H9 (cell line): ENCODE results near the gene TM9SF3. TPM values are rescaled to one million over a fixed set of nuclear protein-coding genes. Genes with fewer than 3 reads are reported as not detected.

Experiments
- DNase-seq: peaks from one replicate; pipeline ENCODE4 v3.0.0-alpha.2; 2017
- H2AFZ ChIP-seq: one replicate; pipeline ENCODE4 v1.6.1; 2013; ENCODE audit warnings: mild to moderate bottlenecking, low read length, control low read depth, moderate library complexity
- H2AK5ac ChIP-seq: 2 replicates; pipeline ENCODE4 v1.6.1; 2013; ENCODE audit warnings: low read length, control low read depth, mixed read lengths; ENCODE audit not compliant: insufficient read length
- H2BK120ac ChIP-seq: one replicate; pipeline ENCODE4 v1.6.1; 2013; ENCODE audit warnings: low read depth, mild to moderate bottlenecking, low read length, control low read depth, inconsistent platforms; ENCODE audit not compliant: poor library complexity, severe bottlenecking
- H2BK12ac ChIP-seq: 2 replicates; pipeline ENCODE4 v1.6.1; 2013; ENCODE audit warnings: low read length, control low read depth, mixed read lengths, low read depth; ENCODE audit not compliant: insufficient read length
- H2BK15ac ChIP-seq: 2 replicates; pipeline ENCODE4 v1.6.1; 2013; ENCODE audit warnings: low read depth, low read length, control low read depth
- H2BK20ac ChIP-seq: one replicate; pipeline ENCODE4 v1.6.1; 2013; ENCODE audit warnings: low read depth, mild to moderate bottlenecking, low read length, control low read depth, inconsistent platforms; ENCODE audit not compliant: poor library complexity, severe bottlenecking
- H2BK5ac ChIP-seq: 2 replicates; pipeline ENCODE4 v1.6.1; 2013; ENCODE audit warnings: low read length, control low read depth, mixed read lengths; ENCODE audit not compliant: insufficient read length
- H3K14ac ChIP-seq: 2 replicates; pipeline ENCODE4 v1.6.1; 2013; ENCODE audit warnings: low read length, control low read depth; ENCODE audit not compliant: insufficient read depth
- H3K18ac ChIP-seq: 2 replicates; pipeline ENCODE4 v1.6.1; 2013; ENCODE audit warnings: low read depth, mild to moderate bottlenecking, mixed read lengths, low read length, control low read depth; ENCODE audit not compliant: insufficient read length
- H3K23ac ChIP-seq: 2 replicates; pipeline ENCODE4 v1.6.1; 2013; ENCODE audit warnings: low read length, control low read depth, mixed read lengths, low read depth; ENCODE audit not compliant: insufficient read length
- H3K23me2 ChIP-seq: 2 replicates; pipeline ENCODE4 v1.6.1; 2013; ENCODE audit warnings: low read depth, mild to moderate bottlenecking, mixed read lengths, low read length, control low read depth; ENCODE audit not compliant: insufficient read length, poor library complexity, severe bottlenecking
- H3K27ac ChIP-seq: 2 replicates; pipeline ENCODE4 v1.5.1; 2013; ENCODE audit warnings: low read length, control low read depth, mixed read lengths, low read depth; ENCODE audit not compliant: insufficient read length
- H3K27me3 ChIP-seq: 2 replicates; pipeline ENCODE4 v1.6.1; 2013; ENCODE audit warnings: low read length, control low read depth, inconsistent platforms; ENCODE audit not compliant: insufficient read depth
- H3K4ac ChIP-seq: 2 replicates; pipeline ENCODE4 v1.6.1; 2013; ENCODE audit warnings: low read depth, mild to moderate bottlenecking, control low read depth, inconsistent platforms, low read length, moderate library complexity
- H3K4me1 ChIP-seq: 2 replicates; pipeline ENCODE4 v1.6.1; 2013; ENCODE audit warnings: low read length, control low read depth, inconsistent platforms; ENCODE audit not compliant: insufficient read depth
- H3K4me2 ChIP-seq: 2 replicates; pipeline ENCODE4 v1.6.1; 2013; ENCODE audit warnings: low read length, control low read depth, mixed read lengths; ENCODE audit not compliant: insufficient read length, insufficient read depth
- H3K56ac ChIP-seq: 2 replicates; pipeline ENCODE4 v1.6.1; 2013; ENCODE audit warnings: low read depth, mild to moderate bottlenecking, mixed read lengths, low read length, control low read depth; ENCODE audit not compliant: insufficient read length
- H3K79me1 ChIP-seq: 2 replicates; pipeline ENCODE4 v1.6.1; 2013; ENCODE audit warnings: low read depth, mild to moderate bottlenecking, moderate library complexity, low read length, control low read depth, inconsistent platforms; ENCODE audit not compliant: insufficient read depth, poor library complexity, severe bottlenecking
- H3K79me2 ChIP-seq: 2 replicates; pipeline ENCODE4 v1.6.1; 2013; ENCODE audit warnings: low read length, control low read depth, inconsistent platforms; ENCODE audit not compliant: insufficient read depth
- H3K9ac ChIP-seq: 2 replicates; pipeline ENCODE4 v1.6.1; 2013; ENCODE audit warnings: low read length, control low read depth, mixed read lengths; ENCODE audit not compliant: insufficient read length; ENCODE audit errors: extremely low read depth
- H3K9me3 ChIP-seq: one replicate; pipeline ENCODE4 v1.6.1; 2013; ENCODE audit warnings: low read depth, low read length, inconsistent platforms; ENCODE audit not compliant: control insufficient read depth
- H3T11ph ChIP-seq: one replicate; pipeline ENCODE4 v1.6.1; 2013; ENCODE audit warnings: mild to moderate bottlenecking, low read length, control low read depth, inconsistent platforms
- H4K20me1 ChIP-seq: one replicate; pipeline ENCODE4 v1.6.1; 2013; ENCODE audit not compliant: control insufficient read depth, insufficient read length, insufficient read depth
- H4K5ac ChIP-seq: 2 replicates; pipeline ENCODE4 v1.6.1; 2013; ENCODE audit warnings: low read depth, mild to moderate bottlenecking, mixed read lengths, low read length, control low read depth; ENCODE audit not compliant: insufficient read length
- H4K8ac ChIP-seq: replicated peaks from 2 replicates; pipeline ENCODE4 v1.6.1; 2013; ENCODE audit warnings: low read length, control low read depth, mixed read lengths, low read depth; ENCODE audit not compliant: insufficient read length
- H4K91ac ChIP-seq: 2 replicates; pipeline ENCODE4 v1.6.1; 2013; ENCODE audit warnings: low read depth, mild to moderate bottlenecking, moderate library complexity, mixed read lengths, low read length, control low read depth; ENCODE audit not compliant: insufficient read length
- H3K27ac Mint-ChIP-seq, 3 experiments: 2 replicates in 2 of 3; 3 replicates in 1 of 3; pipeline ENCODE4 v1.8.0; 2020 to 2021; ENCODE audit warnings: mixed read lengths in 3 of 3, mild to moderate bottlenecking in 1 of 3, moderate library complexity in 1 of 3
- H3K27me3 Mint-ChIP-seq: 2 replicates; pipeline ENCODE4 v1.8.0; 2021; ENCODE audit warnings: low read depth, mild to moderate bottlenecking, moderate library complexity, mixed read lengths
- H3K36me3 Mint-ChIP-seq, 3 experiments: 2 replicates in 2 of 3; 3 replicates in 1 of 3; pipeline ENCODE4 v1.8.0; 2020 to 2021; ENCODE audit warnings: low read depth in 3 of 3, mixed read lengths in 3 of 3; ENCODE audit not compliant: insufficient read depth in 1 of 3
- H3K4me1 Mint-ChIP-seq, 2 experiments: 2 replicates each; pipeline ENCODE4 v1.8.0; 2020; ENCODE audit warnings: mixed read lengths in 2 of 2
- H3K4me3 Mint-ChIP-seq, 2 experiments: 2 replicates in 1 of 2; 3 replicates in 1 of 2; pipeline ENCODE4 v1.8.0; 2020 to 2021; ENCODE audit warnings: mild to moderate bottlenecking in 2 of 2, mixed read lengths in 2 of 2, moderate library complexity in 1 of 2
- H3K9me3 Mint-ChIP-seq, 2 experiments: 2 replicates in 1 of 2; 3 replicates in 1 of 2; pipeline ENCODE4 v1.8.0; 2020; ENCODE audit warnings: mild to moderate bottlenecking in 2 of 2, mixed read lengths in 2 of 2, moderate library complexity in 1 of 2
- WGBS: extraction: QIAGEN DNeasy Blood & Tissue Kit; methylation state at CpG from one replicate; pipeline ENCODE4 v1.1.7; 2013; ENCODE audit warnings: missing lambda C conversion rate, low lambda C conversion rate, mixed read lengths; ENCODE audit not compliant: insufficient read length; ENCODE audit errors: extremely low coverage; 5-methylcytosine and 5-hydroxymethylcytosine counted together
- total RNA-seq: library from RNA; stranded (reverse); gene quantifications from 2 replicates; pipeline ENCODE4 v1.2.1, GENCODE V29; 2021
- TF ChIP-seq, protein P1 (sequence below): fragments of 200-600 bp; sonication (generic); conservative IDR thresholded peaks from 3 replicates; pipeline ENCODE4 v1.8.0; 2021; ENCODE audit warnings: antibody characterized with exemption, mild to moderate bottlenecking

TM9SF3 gene
- total RNA-seq, 1 experiment from 2014 or later, result 120 TPM

DNA sequence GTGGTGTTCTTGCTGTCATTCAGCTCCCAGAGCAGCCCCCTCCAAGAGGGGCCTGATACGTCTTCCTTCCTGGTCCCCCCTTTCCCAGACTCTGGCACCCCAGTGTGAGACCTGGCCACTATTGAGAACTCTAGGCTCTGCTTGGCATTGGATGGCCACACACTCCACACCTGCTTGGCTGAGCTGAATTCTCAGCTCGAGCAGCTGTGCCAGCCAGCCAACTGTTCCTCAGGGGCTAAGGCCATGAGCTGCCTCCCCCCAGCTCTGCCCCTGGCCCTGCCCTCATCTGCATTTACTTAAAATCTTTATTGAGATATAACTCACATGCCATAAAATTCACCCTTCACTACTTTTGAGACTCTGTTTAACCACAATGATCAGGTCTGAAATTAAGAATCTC, 79.8 kb downstream of the TM9SF3 start:
- Histone ChIP-seq H3K4me1 (peaks cover 9% of the 10 kb centered on the region; the same call in 1 of the 2 replicates), H3K23ac (no peak overlapping the region), H2BK12ac (no peak overlapping the region), H3K56ac (no peak overlapping the region), H4K91ac (no peak overlapping the region), H4K5ac (no peak overlapping the region), H3K9ac (no peak overlapping the region), H3K4me2 (no peak overlapping the region), H3T11ph (no peak overlapping the region), H3K27ac (no peak overlapping the region), H3K4ac (no peak overlapping the region), H3K14ac (no peak overlapping the region), H3K79me1 (no peaks in the 10 kb centered on the region), H2BK5ac (no peak overlapping the region), H3K9me3 (no peaks in the 10 kb centered on the region), H2BK120ac (no peak overlapping the region), H3K27me3 (peaks cover 7% of the 10 kb centered on the region; the same call in 1 of the 2 replicates), H4K8ac (no peak overlapping the region), H3K18ac (no peak overlapping the region), H4K20me1 (no peaks in the 10 kb centered on the region), H3K23me2 (peaks cover under 1% of the 10 kb centered on the region), H2AK5ac (no peak overlapping the region), H2BK15ac (no peak overlapping the region), H2BK20ac (no peak overlapping the region), H3K79me2 (no peaks in the 10 kb centered on the region), H2AFZ (no peak overlapping the region)
- no peak for DNase-seq
- Mint-ChIP-seq H3K27ac (peak overlapping the region in 1 of 3 experiments; percentile 44; a peak in 1 of 7 replicates), H3K27me3 (peaks cover 43% of the 10 kb centered on the region), H3K9me3 (no peaks in the 10 kb centered on the region; a peak in 1 of 5 replicates), H3K36me3 (no peaks in the 10 kb centered on the region; a peak in 1 of 7 replicates), H3K4me3 (no peak overlapping the region), H3K4me1 (peaks cover 44 to 51% of the 10 kb centered on the region in 2 experiments)
- WGBS, result no CpG with 5 or more reads among the region's 2 CpGs
- TF ChIP-seq, protein P1, sequence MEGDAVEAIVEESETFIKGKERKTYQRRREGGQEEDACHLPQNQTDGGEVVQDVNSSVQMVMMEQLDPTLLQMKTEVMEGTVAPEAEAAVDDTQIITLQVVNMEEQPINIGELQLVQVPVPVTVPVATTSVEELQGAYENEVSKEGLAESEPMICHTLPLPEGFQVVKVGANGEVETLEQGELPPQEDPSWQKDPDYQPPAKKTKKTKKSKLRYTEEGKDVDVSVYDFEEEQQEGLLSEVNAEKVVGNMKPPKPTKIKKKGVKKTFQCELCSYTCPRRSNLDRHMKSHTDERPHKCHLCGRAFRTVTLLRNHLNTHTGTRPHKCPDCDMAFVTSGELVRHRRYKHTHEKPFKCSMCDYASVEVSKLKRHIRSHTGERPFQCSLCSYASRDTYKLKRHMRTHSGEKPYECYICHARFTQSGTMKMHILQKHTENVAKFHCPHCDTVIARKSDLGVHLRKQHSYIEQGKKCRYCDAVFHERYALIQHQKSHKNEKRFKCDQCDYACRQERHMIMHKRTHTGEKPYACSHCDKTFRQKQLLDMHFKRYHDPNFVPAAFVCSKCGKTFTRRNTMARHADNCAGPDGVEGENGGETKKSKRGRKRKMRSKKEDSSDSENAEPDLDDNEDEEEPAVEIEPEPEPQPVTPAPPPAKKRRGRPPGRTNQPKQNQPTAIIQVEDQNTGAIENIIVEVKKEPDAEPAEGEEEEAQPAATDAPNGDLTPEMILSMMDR, result no peak
